SK-N-SH (cell line): ENCODE data around the gene KCNQ4.

ENCODE experiments used
- CTCF ChIP-seq: fragments of 200-600 bp; sonication (generic); IDR thresholded peaks from 2 replicates; pipeline ENCODE4 v1.6.1; 2017; ENCODE audit warnings: antibody characterized with exemption, mild to moderate bottlenecking, moderate library complexity
- EP300 ChIP-seq, 2 experiments: IDR thresholded peaks; 2 replicates each; pipeline versions ENCODE4 v1.4.0 to v1.6.1; 2012; ENCODE audit warnings: borderline replicate concordance in 1 of 2, low read depth in 1 of 2, low read length in 1 of 2
- FOSL2 ChIP-seq: IDR thresholded peaks from 2 replicates; pipeline ENCODE4 v1.4.0; 2012; ENCODE audit warnings: low read depth, mild to moderate bottlenecking, moderate library complexity, borderline replicate concordance
- GATA2 ChIP-seq: sonication (generic); formaldehyde crosslinking; IDR thresholded peaks from 2 replicates; pipeline ENCODE4 v1.5.0; 2020; ENCODE audit warnings: mild to moderate bottlenecking, missing genetic modification reagents
- NFIC ChIP-seq: IDR thresholded peaks from 2 replicates; pipeline ENCODE4 v1.4.0; 2012; ENCODE audit warnings: borderline replicate concordance
- RAD21 ChIP-seq: IDR thresholded peaks from 2 replicates; pipeline ENCODE4 v1.6.1; 2012; ENCODE audit warnings: mild to moderate bottlenecking, low read length
- RCOR1 ChIP-seq: fragments of 150-350 bp; IDR thresholded peaks from 2 replicates; pipeline ENCODE4 v1.6.1; 2017; ENCODE audit warnings: antibody characterized with exemption, low read length
- REST ChIP-seq: IDR thresholded peaks from 2 replicates; pipeline ENCODE4 v1.6.1; 2012; ENCODE audit warnings: mild to moderate bottlenecking, low read depth, low read length, moderate library complexity
- SMC3 ChIP-seq: IDR thresholded peaks from 2 replicates; pipeline ENCODE4 v1.6.1; 2012; ENCODE audit warnings: low read depth, low read length, improper control_type of control experiment
- TAF1 ChIP-seq: IDR thresholded peaks from 2 replicates; pipeline ENCODE4 v1.6.1; 2012; ENCODE audit warnings: low read depth, mild to moderate bottlenecking, low read length, moderate library complexity, borderline replicate concordance
- USF1 ChIP-seq: IDR thresholded peaks from 2 replicates; pipeline ENCODE4 v1.4.0; 2012; ENCODE audit warnings: low read depth, borderline replicate concordance
- USF2 ChIP-seq: fragments of 150-350 bp; IDR thresholded peaks from 2 replicates; pipeline ENCODE4 v1.6.1; 2017; ENCODE audit warnings: antibody characterized with exemption, low read length, low read depth, borderline replicate concordance
- YY1 ChIP-seq: IDR thresholded peaks from 2 replicates; pipeline ENCODE4 v1.4.0; 2012; ENCODE audit warnings: low read depth, mild to moderate bottlenecking

- TF ChIP-seq NFIC (no peak), RAD21 (no peak), TAF1 (no peak), CTCF (no peak), RCOR1 (no peak), GATA2 (CRISPR knock-in tag) (no peak), SMC3 (no peak), REST (no peak), EP300 (IDR thresholded peaks at IDR 0.05; ENCODE audit: borderline replicate concordance in 1 of 2, low read depth in 1 of 2, low read length in 1 of 2) (no peak), FOSL2 (no peak), USF2 (no peak), USF1 (no peak), YY1 (no peak)
Measured at GRCh38 chr1:40758578-40759343, 24.8 kb upstream of the KCNQ4 start.
